GM12875 (cell line): ENCODE measurements around the gene GNAO1.

ENCODE experiments used
- H3K4me3 ChIP-seq: one replicate; pipeline ENCODE4 v1.5.1; 2011; ENCODE audit warnings: low read depth, low read length, control low read depth
- CTCF ChIP-seq: IDR thresholded peaks from 2 replicates; pipeline ENCODE4 v1.5.1; 2011; ENCODE audit warnings: low read depth, mild to moderate bottlenecking, control low read depth, inconsistent platforms, low read length, moderate library complexity, borderline replicate concordance; ENCODE audit not compliant: insufficient read depth

Gene GNAO1

GRCh38 chr16:56300891-56301850 lies 109.9 kb downstream of the GNAO1 start:
- H3K4me3 ChIP-seq = no peak overlapping the region
- TF ChIP-seq CTCF = no peak

- no peak overlapping the region for H3K4me3 ChIP-seq
- no peak for TF ChIP-seq CTCF
Measured at GRCh38 chr16:56302506-56302905, 111.2 kb downstream of the GNAO1 start.

- TF ChIP-seq CTCF = no peak
- no peak overlapping the region for H3K4me3 ChIP-seq
Measured at GRCh38 chr16:56303066-56303715, 111.9 kb downstream of the GNAO1 start.

GRCh38 chr16:56303880-56304279 lies 112.6 kb downstream of the GNAO1 start:
- TF ChIP-seq CTCF = no peak
- no peak overlapping the region for H3K4me3 ChIP-seq

GRCh38 chr16:56305956-56306565 lies 114.8 kb downstream of the GNAO1 start:
- TF ChIP-seq CTCF = no peak

GRCh38 chr16:56306690-56307533 lies 115.6 kb downstream of the GNAO1 start:
- no peak for TF ChIP-seq CTCF

More at GRCh38 chr16:56305956-56306565, 114.8 kb downstream of the GNAO1 start:
- no peak overlapping the region for H3K4me3 ChIP-seq

More at GRCh38 chr16:56306690-56307533, 115.6 kb downstream of the GNAO1 start:
- H3K4me3 ChIP-seq = no peak overlapping the region
